ENCODE measurements around the gene COLEC11.
"Not testable (repeated sequence)": the region's sequence is repeated elsewhere in the genome, so short reads cannot be mapped to it uniquely, and the experiment has no call there.

COLEC11 gene

DNA sequence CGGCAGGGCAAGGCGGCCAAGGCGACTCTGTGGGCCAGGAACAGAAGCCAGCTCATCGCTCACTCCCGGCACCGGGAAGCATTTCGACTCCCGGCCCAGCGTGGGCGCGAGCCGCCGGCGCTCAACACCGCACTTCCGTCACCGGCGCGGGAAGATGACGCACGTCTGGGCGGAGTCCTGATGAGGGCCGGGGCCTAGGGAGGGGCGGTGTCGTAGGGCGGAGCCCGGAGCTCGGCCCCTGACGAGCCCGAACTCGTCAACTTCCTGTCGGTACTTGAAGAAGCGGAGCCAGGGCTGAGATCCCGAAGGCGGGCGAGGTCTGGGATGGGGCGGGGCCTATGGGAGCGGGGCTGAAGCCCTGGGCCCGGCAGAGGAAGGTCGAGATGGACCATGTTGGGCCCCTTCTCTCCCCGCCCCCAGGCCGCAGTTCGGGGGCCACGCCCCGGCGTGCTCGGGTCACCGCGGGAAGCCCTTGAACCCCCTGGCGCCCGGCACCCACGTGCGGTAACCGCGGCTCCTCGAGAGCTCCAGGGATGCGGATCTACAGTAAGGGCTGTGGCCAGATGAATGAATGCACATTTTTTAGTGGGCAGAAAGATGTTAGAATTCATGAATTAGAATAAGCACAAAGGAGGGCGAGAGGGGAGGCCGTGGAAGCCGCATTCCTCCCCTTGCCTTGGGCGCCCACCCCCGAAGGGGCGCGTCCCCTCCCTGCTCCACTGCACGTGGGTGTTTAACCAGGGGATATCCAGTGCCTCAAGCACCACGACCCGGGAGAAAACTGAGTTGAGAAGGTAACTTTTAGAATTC lies 36.5 kb upstream of the COLEC11 start, which contains the start of gene RNASEH1:
RNASEH1 (minus strand) TSS at position 129 of the 810 bp plus-strand sequence; CDS start at position 56, 73 bp downstream.
- TF ChIP-seq, protein P1, sequence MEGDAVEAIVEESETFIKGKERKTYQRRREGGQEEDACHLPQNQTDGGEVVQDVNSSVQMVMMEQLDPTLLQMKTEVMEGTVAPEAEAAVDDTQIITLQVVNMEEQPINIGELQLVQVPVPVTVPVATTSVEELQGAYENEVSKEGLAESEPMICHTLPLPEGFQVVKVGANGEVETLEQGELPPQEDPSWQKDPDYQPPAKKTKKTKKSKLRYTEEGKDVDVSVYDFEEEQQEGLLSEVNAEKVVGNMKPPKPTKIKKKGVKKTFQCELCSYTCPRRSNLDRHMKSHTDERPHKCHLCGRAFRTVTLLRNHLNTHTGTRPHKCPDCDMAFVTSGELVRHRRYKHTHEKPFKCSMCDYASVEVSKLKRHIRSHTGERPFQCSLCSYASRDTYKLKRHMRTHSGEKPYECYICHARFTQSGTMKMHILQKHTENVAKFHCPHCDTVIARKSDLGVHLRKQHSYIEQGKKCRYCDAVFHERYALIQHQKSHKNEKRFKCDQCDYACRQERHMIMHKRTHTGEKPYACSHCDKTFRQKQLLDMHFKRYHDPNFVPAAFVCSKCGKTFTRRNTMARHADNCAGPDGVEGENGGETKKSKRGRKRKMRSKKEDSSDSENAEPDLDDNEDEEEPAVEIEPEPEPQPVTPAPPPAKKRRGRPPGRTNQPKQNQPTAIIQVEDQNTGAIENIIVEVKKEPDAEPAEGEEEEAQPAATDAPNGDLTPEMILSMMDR (IDR thresholded peaks at IDR 0.05; ENCODE audit: insufficient read depth, low read length, poor library complexity, severe bottlenecking), result no peak
- Histone ChIP-seq H3K4me3 (replicated peaks; ENCODE audit: low read depth, low read length) (peak within 1 kb of the TSS; percentile 87), H3K36me3 (ENCODE audit: control insufficient read depth, insufficient read depth, low read length) (peaks cover 4% of the 10 kb centered on the region), H3K27me3 (replicated peaks; ENCODE audit: control insufficient read depth, insufficient read depth, low read length) (no peaks in the 10 kb centered on the region)
- peak; percentile 100 for DNase-seq (ENCODE audit: extremely low read depth, insufficient read length)

GRCh38 chr2:3563521-3563976 lies 31.4 kb upstream of the COLEC11 start:
- H3K27me3 ChIP-seq (replicated peaks; ENCODE audit: control insufficient read depth, insufficient read depth, low read length), result no peaks in the 10 kb centered on the region

DNA sequence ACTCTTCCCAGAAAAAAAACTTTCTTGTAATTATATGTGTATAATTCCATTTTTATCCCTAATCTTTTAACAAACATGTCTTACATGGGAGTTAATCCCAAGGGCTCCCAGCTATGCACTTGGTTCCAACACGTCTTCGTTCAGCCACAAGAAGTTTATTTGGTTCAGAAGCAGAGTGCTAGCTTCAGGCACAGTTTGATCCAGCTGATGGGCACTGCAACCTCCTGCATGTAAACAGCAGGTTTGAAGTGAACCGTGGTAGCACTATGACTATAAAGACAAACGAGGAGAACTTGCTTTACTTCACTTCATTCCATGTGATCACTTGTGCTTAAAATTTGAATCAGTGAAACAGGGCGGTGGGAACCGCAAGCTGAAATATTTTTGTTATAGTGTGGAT lies 29.8 kb upstream of the COLEC11 start:
- TF ChIP-seq, protein P1 (IDR thresholded peaks at IDR 0.05; ENCODE audit: insufficient read depth, low read length, poor library complexity, severe bottlenecking), result no peak
- DNase-seq (ENCODE audit: extremely low read depth, insufficient read length), result no peak
- Histone ChIP-seq H3K36me3 (ENCODE audit: control insufficient read depth, insufficient read depth, low read length) (no peaks in the 10 kb centered on the region), H3K4me3 (replicated peaks; ENCODE audit: low read depth, low read length) (no peak overlapping the region), H3K27me3 (replicated peaks; ENCODE audit: control insufficient read depth, insufficient read depth, low read length) (no peaks in the 10 kb centered on the region)

More at GRCh38 chr2:3563521-3563976, 31.4 kb upstream of the COLEC11 start:
- peak; percentile 50 for DNase-seq (ENCODE audit: extremely low read depth, insufficient read length)
- Histone ChIP-seq H3K4me3 (replicated peaks; ENCODE audit: low read depth, low read length) (peak overlapping the region; percentile 23), H3K36me3 (ENCODE audit: control insufficient read depth, insufficient read depth, low read length) (no peaks in the 10 kb centered on the region)
- TF ChIP-seq, protein P1 (IDR thresholded peaks at IDR 0.05; ENCODE audit: insufficient read depth, low read length, poor library complexity, severe bottlenecking), result no peak

GRCh38 chr2:3566806-3567205 lies 28.1 kb upstream of the COLEC11 start:
- TF ChIP-seq, protein P1 (IDR thresholded peaks at IDR 0.05; ENCODE audit: insufficient read depth, low read length, poor library complexity, severe bottlenecking), result no peak
- Histone ChIP-seq H3K27me3 (replicated peaks; ENCODE audit: control insufficient read depth, insufficient read depth, low read length) (no peaks in the 10 kb centered on the region), H3K36me3 (ENCODE audit: control insufficient read depth, insufficient read depth, low read length) (no peaks in the 10 kb centered on the region), H3K4me3 (replicated peaks; ENCODE audit: low read depth, low read length) (no peak overlapping the region)
- no peak for DNase-seq (ENCODE audit: extremely low read depth, insufficient read length)

DNA sequence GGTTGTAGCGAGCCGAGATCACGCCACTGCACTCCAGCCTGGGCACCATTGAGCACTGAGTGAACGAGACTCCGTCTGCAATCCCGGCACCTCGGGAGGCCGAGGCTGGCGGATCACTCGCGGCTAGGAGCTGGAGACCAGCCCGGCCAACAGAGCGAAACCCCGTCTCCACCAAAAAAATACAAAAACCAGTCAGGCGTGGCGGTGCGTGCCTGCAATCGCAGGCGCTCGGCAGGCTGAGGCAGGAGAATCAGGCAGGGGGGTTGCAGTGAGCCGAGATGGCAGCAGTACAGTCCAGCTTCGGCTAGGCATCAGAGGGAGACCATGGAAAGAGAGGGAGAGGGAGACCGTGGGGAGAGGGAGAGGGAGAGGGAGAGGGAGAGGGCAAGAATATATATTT lies 25.3 kb upstream of the COLEC11 start:
- H3K36me3 ChIP-seq (ENCODE audit: control insufficient read depth, insufficient read depth, low read length); H3K4me3 ChIP-seq (replicated peaks; ENCODE audit: low read depth, low read length); DNase-seq (ENCODE audit: extremely low read depth, insufficient read length); H3K27me3 ChIP-seq (replicated peaks; ENCODE audit: control insufficient read depth, insufficient read depth, low read length): not testable (repeated sequence)

GRCh38 chr2:3571284-3571683 lies 23.6 kb upstream of the COLEC11 start:
- TF ChIP-seq, protein P1 (IDR thresholded peaks at IDR 0.05; ENCODE audit: insufficient read depth, low read length, poor library complexity, severe bottlenecking), result no peak
- H3K4me3 ChIP-seq (replicated peaks; ENCODE audit: low read depth, low read length), result no peak overlapping the region
- no peaks in the 10 kb centered on the region for H3K27me3 ChIP-seq (replicated peaks; ENCODE audit: control insufficient read depth, insufficient read depth, low read length)
- DNase-seq (ENCODE audit: extremely low read depth, insufficient read length), result no peak
- no peaks in the 10 kb centered on the region for H3K36me3 ChIP-seq (ENCODE audit: control insufficient read depth, insufficient read depth, low read length)

Measured in GM06990 (cell line).